Neural cell (in vitro differentiated cells): ENCODE data around the gene KLHL42. TPM values are rescaled to one million over a fixed set of nuclear protein-coding genes. Genes with fewer than 3 reads are reported as not detected.

Source experiments
- H2AFZ ChIP-seq: fragments of 200-600, 300-800 bp; sonication (generic), shearing (Covaris generic); 2 replicates; pipeline ENCODE4 v1.6.0; 2014; ENCODE audit warnings: low read depth, mild to moderate bottlenecking, antibody characterized with exemption, low read length, moderate library complexity
- H3F3A ChIP-seq: fragments of 200-600 bp; shearing (Covaris generic); 2 replicates; pipeline ENCODE4 v1.6.1; 2016; ENCODE audit warnings: mild to moderate bottlenecking, moderate library complexity, mixed read lengths, antibody characterized with exemption, low read length; ENCODE audit not compliant: insufficient read depth, poor library complexity, severe bottlenecking
- H3K27ac ChIP-seq: fragments of 200-600, 300-800 bp; sonication (generic), shearing (Covaris generic); 2 replicates; pipeline ENCODE4 v1.5.1; 2014; ENCODE audit warnings: mild to moderate bottlenecking, low read length, moderate library complexity
- H3K27me3 ChIP-seq: fragments of 300-800, 200-600 bp; sonication (generic), shearing (Covaris generic); 2 replicates; pipeline ENCODE4 v1.6.0; 2014; ENCODE audit warnings: mild to moderate bottlenecking, low read depth, low read length, moderate library complexity; ENCODE audit not compliant: insufficient read depth
- H3K36me3 ChIP-seq: fragments of 300-800, 200-600 bp; sonication (generic), shearing (Covaris generic); 2 replicates; pipeline ENCODE4 v1.5.1; 2014; ENCODE audit warnings: mild to moderate bottlenecking, antibody characterized with exemption, low read length, moderate library complexity; ENCODE audit not compliant: insufficient read depth
- H3K4me2 ChIP-seq: fragments of 300-800, 200-600 bp; sonication (generic), shearing (Covaris generic); 2 replicates; pipeline ENCODE4 v1.6.0; 2014; ENCODE audit warnings: mild to moderate bottlenecking, low read length
- H3K4me3 ChIP-seq: fragments of 300-800, 200-600 bp; sonication (generic), shearing (Covaris generic); 2 replicates; pipeline ENCODE4 v1.5.1; 2014; ENCODE audit warnings: mild to moderate bottlenecking, low read length, moderate library complexity
- H3K79me2 ChIP-seq: fragments of 200-600 bp; shearing (Covaris generic); replicated peaks from 2 replicates; pipeline ENCODE4 v1.6.0; 2014; ENCODE audit warnings: mild to moderate bottlenecking, low read length, moderate library complexity; ENCODE audit not compliant: insufficient read depth
- H3K9ac ChIP-seq: fragments of 300-800, 200-600 bp; sonication (generic), shearing (Covaris generic); 2 replicates; pipeline ENCODE4 v1.6.1; 2016; ENCODE audit warnings: mild to moderate bottlenecking, low read length, mixed read lengths
- H3K9me2 ChIP-seq: fragments of 200-600 bp; shearing (Covaris generic); 2 replicates; pipeline ENCODE4 v1.6.1; 2016; ENCODE audit warnings: mild to moderate bottlenecking, low read length, mixed read lengths; ENCODE audit not compliant: insufficient read depth
- H3K9me3 ChIP-seq: fragments of 200-600, 300-800 bp; sonication (generic), shearing (Covaris generic); 2 replicates; pipeline ENCODE4 v1.6.1; 2016; ENCODE audit warnings: mild to moderate bottlenecking, mixed run types, low read length, moderate library complexity, mixed read lengths
- H4K20me1 ChIP-seq: fragments of 200-600 bp; shearing (Covaris generic); 2 replicates; pipeline ENCODE4 v1.6.1; 2016; ENCODE audit warnings: mild to moderate bottlenecking, mixed run types; ENCODE audit not compliant: insufficient read depth
- EP300 ChIP-seq: fragments of 450-650 bp; conservative IDR thresholded peaks from 2 replicates; pipeline ENCODE4 v1.6.1; 2014; ENCODE audit warnings: antibody characterized with exemption, mild to moderate bottlenecking, moderate library complexity; ENCODE audit not compliant: poor library complexity, severe bottlenecking
- EZH2 ChIP-seq: fragments of 200-600, 300-800 bp; shearing (Covaris generic), sonication (generic); IDR thresholded peaks from 2 replicates; pipeline ENCODE4 v1.6.1; 2014; ENCODE audit warnings: antibody characterized with exemption, low read length, borderline replicate concordance, mild to moderate bottlenecking; ENCODE audit not compliant: insufficient read depth, poor library complexity, severe bottlenecking
- MXI1 ChIP-seq: fragments of 450-650 bp; conservative IDR thresholded peaks from 2 replicates; pipeline ENCODE4 v1.6.1; 2014; ENCODE audit warnings: antibody characterized with exemption, mild to moderate bottlenecking; ENCODE audit not compliant: poor library complexity, severe bottlenecking
- POLR2AphosphoS5 ChIP-seq: IDR thresholded peaks from 2 replicates; pipeline ENCODE4 v1.6.1; 2012
- RAD21 ChIP-seq: fragments of 450-650 bp; conservative IDR thresholded peaks from 2 replicates; pipeline ENCODE4 v1.6.1; 2014; ENCODE audit warnings: antibody characterized with exemption, mild to moderate bottlenecking, moderate library complexity
- SMC3 ChIP-seq: fragments of 450-650 bp; conservative IDR thresholded peaks from 2 replicates; pipeline ENCODE4 v1.6.1; 2014; ENCODE audit warnings: antibody characterized with exemption, mild to moderate bottlenecking, moderate library complexity; ENCODE audit not compliant: poor library complexity
- TAF1 ChIP-seq: IDR thresholded peaks from 2 replicates; pipeline ENCODE4 v1.6.1; 2012; ENCODE audit warnings: low read depth
- polyA plus RNA-seq: library from polyadenylated mRNA; depleted of rRNA; stranded (reverse); fragments of >200 nt; gene quantifications from 2 replicates; pipeline ENCODE4 v1.2.3, GENCODE V29; 2014
- TF ChIP-seq, protein P1 (sequence below): IDR thresholded peaks from 2 replicates; pipeline ENCODE4 v1.6.1; 2012; ENCODE audit warnings: borderline replicate concordance
- TF ChIP-seq, protein P2 (sequence below): fragments of 450-650 bp; IDR thresholded peaks from 2 replicates; pipeline ENCODE4 v1.5.1; 2014; ENCODE audit warnings: antibody characterized with exemption, mild to moderate bottlenecking, moderate library complexity; ENCODE audit not compliant: poor library complexity, severe bottlenecking

KLHL42 gene
- polyA plus RNA-seq, 1 donor from 2014 or later = 52.2 TPM

DNA sequence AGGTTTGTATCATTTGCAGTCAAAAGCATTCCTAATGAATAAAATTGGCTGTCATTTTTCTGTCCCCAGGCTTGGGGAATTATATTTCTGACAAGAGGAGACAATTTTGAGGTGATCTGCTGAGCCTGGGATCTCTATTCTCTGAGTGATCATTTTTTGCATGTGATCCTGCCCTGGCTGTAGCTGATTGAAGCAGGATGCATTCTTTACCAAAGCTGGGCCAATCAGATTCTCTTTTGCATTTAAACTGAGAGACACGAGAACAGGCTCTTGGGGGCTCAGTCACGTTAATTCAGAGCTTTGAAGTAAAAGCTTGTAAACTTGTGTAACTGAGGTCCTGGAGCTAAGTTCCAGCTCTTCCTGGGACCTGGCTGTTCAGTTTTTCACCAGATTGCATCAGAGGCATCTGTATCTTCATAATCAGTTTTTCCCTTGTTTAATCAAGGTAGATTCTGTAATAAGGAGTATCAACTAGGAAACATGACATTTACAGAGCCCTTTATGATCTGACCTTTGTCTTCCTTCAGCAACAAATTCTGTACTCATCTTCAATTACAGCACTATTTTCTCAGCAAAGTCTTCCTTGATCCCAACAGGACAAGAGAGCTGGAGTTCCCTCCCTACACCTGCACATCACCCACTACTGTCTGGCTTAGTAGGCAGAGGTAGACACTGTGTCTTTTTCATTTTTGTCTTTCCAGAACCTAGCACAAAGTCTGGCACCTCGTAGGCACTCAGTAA lies 35.0 kb downstream of the KLHL42 start:
- Histone ChIP-seq H3K9me2 (no peaks in the 10 kb centered on the region), H3K9ac (no peak overlapping the region), H3K36me3 (no peaks in the 10 kb centered on the region), H2AFZ (no peak overlapping the region), H3K4me2 (no peak overlapping the region), H3F3A (no peaks in the 10 kb centered on the region), H3K27me3 (no peaks in the 10 kb centered on the region), H3K9me3 (no peaks in the 10 kb centered on the region), H3K4me3 (no peak overlapping the region), H3K79me2 (no peaks in the 10 kb centered on the region), H4K20me1 (no peaks in the 10 kb centered on the region), H3K27ac (no peak overlapping the region)
- TF ChIP-seq EZH2 (no peak), SMC3 (no peak), TAF1 (no peak), POLR2AphosphoS5 (no peak), MXI1 (no peak)
- TF ChIP-seq, protein P1, sequence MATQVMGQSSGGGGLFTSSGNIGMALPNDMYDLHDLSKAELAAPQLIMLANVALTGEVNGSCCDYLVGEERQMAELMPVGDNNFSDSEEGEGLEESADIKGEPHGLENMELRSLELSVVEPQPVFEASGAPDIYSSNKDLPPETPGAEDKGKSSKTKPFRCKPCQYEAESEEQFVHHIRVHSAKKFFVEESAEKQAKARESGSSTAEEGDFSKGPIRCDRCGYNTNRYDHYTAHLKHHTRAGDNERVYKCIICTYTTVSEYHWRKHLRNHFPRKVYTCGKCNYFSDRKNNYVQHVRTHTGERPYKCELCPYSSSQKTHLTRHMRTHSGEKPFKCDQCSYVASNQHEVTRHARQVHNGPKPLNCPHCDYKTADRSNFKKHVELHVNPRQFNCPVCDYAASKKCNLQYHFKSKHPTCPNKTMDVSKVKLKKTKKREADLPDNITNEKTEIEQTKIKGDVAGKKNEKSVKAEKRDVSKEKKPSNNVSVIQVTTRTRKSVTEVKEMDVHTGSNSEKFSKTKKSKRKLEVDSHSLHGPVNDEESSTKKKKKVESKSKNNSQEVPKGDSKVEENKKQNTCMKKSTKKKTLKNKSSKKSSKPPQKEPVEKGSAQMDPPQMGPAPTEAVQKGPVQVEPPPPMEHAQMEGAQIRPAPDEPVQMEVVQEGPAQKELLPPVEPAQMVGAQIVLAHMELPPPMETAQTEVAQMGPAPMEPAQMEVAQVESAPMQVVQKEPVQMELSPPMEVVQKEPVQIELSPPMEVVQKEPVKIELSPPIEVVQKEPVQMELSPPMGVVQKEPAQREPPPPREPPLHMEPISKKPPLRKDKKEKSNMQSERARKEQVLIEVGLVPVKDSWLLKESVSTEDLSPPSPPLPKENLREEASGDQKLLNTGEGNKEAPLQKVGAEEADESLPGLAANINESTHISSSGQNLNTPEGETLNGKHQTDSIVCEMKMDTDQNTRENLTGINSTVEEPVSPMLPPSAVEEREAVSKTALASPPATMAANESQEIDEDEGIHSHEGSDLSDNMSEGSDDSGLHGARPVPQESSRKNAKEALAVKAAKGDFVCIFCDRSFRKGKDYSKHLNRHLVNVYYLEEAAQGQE = no peak
- TF ChIP-seq, protein P2, sequence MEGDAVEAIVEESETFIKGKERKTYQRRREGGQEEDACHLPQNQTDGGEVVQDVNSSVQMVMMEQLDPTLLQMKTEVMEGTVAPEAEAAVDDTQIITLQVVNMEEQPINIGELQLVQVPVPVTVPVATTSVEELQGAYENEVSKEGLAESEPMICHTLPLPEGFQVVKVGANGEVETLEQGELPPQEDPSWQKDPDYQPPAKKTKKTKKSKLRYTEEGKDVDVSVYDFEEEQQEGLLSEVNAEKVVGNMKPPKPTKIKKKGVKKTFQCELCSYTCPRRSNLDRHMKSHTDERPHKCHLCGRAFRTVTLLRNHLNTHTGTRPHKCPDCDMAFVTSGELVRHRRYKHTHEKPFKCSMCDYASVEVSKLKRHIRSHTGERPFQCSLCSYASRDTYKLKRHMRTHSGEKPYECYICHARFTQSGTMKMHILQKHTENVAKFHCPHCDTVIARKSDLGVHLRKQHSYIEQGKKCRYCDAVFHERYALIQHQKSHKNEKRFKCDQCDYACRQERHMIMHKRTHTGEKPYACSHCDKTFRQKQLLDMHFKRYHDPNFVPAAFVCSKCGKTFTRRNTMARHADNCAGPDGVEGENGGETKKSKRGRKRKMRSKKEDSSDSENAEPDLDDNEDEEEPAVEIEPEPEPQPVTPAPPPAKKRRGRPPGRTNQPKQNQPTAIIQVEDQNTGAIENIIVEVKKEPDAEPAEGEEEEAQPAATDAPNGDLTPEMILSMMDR = no peak

DNA sequence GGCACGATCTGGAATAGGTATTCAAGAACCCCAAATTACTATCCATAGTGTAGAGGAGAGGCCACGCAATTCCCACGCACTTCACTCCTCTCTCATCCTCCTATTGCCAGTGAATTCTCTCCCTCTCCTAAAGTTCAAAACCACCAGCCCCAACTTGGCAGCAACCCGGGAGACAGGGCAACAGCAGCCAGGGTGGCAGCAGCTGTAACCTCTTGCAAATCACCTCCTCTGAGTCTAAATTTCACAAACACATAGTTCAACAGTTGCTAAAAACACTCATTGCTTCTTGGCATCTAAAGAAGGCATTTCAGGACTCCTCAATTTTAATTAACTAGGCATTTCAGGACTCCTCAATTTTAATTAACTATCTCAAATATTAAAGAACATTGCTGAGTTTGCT lies 37.7 kb downstream of the KLHL42 start:
- no peaks in the 10 kb centered on the region for H3K79me2 ChIP-seq
- no peaks in the 10 kb centered on the region for H3F3A ChIP-seq
- no peaks in the 10 kb centered on the region for H3K27me3 ChIP-seq
- H3K9me2 ChIP-seq = no peaks in the 10 kb centered on the region
- H2AFZ ChIP-seq = no peak overlapping the region
- TF ChIP-seq SMC3 = no peak
- no peak for TF ChIP-seq EP300
- no peak for TF ChIP-seq POLR2AphosphoS5
- TF ChIP-seq, protein P2 = no peak
- TF ChIP-seq TAF1 = no peak
- TF ChIP-seq, protein P1 = no peak
- no peak for TF ChIP-seq MXI1
- TF ChIP-seq RAD21 = no peak
- TF ChIP-seq EZH2 = no peak
- H3K36me3 ChIP-seq = no peaks in the 10 kb centered on the region
- no peak overlapping the region for H3K9ac ChIP-seq
- H3K9me3 ChIP-seq = no peaks in the 10 kb centered on the region
- H4K20me1 ChIP-seq = no peaks in the 10 kb centered on the region
- no peak overlapping the region for H3K4me2 ChIP-seq
- no peak overlapping the region for H3K27ac ChIP-seq
- H3K4me3 ChIP-seq = no peak overlapping the region
